Measurements from ENCODE around the gene TBX19. TPM values are rescaled to one million over a fixed set of nuclear protein-coding genes. Genes with fewer than 3 reads are reported as not detected.

The TBX19 gene
- total and polyA plus RNA-seq, 11 donors = 0.19 to 1.3 (median 0.33) TPM; not detected in 1

GRCh38 chr1:168324745-168325425 lies 44.2 kb downstream of the TBX19 start:
- Histone ChIP-seq H3K4me3 (no peak overlapping the region), H3K4me1 (peaks cover 0 to 12% (median 0%) of the 10 kb centered on the region in 12 donors), H3K27ac (no peak overlapping the region), H3K9me3 (peaks cover 0 to 5% (median 0%) of the 10 kb centered on the region in 12 donors), H3K36me3 (no peaks in the 10 kb centered on the region), H3K27me3 (no peaks in the 10 kb centered on the region)
- TF ChIP-seq, protein P1, sequence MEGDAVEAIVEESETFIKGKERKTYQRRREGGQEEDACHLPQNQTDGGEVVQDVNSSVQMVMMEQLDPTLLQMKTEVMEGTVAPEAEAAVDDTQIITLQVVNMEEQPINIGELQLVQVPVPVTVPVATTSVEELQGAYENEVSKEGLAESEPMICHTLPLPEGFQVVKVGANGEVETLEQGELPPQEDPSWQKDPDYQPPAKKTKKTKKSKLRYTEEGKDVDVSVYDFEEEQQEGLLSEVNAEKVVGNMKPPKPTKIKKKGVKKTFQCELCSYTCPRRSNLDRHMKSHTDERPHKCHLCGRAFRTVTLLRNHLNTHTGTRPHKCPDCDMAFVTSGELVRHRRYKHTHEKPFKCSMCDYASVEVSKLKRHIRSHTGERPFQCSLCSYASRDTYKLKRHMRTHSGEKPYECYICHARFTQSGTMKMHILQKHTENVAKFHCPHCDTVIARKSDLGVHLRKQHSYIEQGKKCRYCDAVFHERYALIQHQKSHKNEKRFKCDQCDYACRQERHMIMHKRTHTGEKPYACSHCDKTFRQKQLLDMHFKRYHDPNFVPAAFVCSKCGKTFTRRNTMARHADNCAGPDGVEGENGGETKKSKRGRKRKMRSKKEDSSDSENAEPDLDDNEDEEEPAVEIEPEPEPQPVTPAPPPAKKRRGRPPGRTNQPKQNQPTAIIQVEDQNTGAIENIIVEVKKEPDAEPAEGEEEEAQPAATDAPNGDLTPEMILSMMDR (IDR thresholded peaks at IDR 0.05) = no peak
- TF ChIP-seq POLR2A (IDR thresholded peaks at IDR 0.05) = no peak
- ATAC-seq = no peak
- intact Hi-C loops (cut with DNase I) = loop anchor here in 4 of 10 donors (5.0 to 10.0 kb wide), 3 partner anchors 220 to 233 kb away; no protein-coding TSS in a partner anchor
- WGBS, 4 donors = 93 to 97% (median 95%) methylated on average over 4 of the region's 4 CpGs
- DNase-seq = no peak

DNA sequence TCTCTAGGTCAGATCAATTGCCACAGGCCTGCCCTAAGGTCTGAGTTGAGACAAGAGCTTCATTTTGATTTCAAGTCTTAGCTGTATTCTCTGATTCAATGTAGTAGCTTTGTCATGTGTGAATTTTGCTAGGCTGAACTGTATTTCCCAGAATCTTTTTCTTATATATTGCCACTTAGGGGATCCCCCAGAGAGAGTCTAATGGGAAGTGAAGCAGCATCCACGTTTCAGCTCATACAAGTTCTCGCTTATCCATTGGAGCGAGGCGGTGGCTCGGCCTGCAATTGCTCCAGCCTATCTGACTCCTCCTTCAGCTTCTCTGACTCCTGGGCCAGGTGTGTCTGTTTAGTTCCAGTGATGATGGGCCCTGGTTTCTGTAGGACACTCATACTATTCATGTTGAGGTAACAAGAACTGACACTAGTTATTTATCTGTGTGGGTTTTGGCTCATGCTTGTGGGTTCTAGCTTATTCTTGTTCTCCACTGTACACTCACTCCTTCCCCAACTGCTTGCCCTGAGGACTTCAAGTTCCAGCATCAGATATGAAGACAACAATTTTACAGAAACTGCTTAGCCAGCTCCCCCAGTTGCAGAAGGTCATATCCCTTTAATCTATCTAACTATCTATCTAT lies 48.2 kb downstream of the TBX19 start:
- Histone ChIP-seq H3K27me3 (no peaks in the 10 kb centered on the region), H3K9me3 (peaks cover 0 to 5% (median 0%) of the 10 kb centered on the region in 12 donors), H3K4me3 (no peak overlapping the region), H3K4me1 (no peaks in the 10 kb centered on the region), H3K36me3 (no peaks in the 10 kb centered on the region), H3K27ac (no peak overlapping the region)
- intact Hi-C loops (cut with DNase I) = loop anchor here in 2 of 10 donors (10.0 kb wide), 2 partner anchors 224 to 234 kb away; no protein-coding TSS in a partner anchor
- WGBS, 4 donors = 87 to 94% (median 89%) methylated on average over 5 of the region's 5 CpGs
- DNase-seq (no peak), ATAC-seq (no peak)
- no peak for TF ChIP-seq POLR2A (IDR thresholded peaks at IDR 0.05)
- TF ChIP-seq, protein P1 (IDR thresholded peaks at IDR 0.05) = no peak

GRCh38 chr1:168330285-168330684 lies 49.6 kb downstream of the TBX19 start:
- intact Hi-C loops (cut with DNase I) = no loop called here
- no peak for TF ChIP-seq POLR2A (IDR thresholded peaks at IDR 0.05)
- TF ChIP-seq, protein P1 (IDR thresholded peaks at IDR 0.05) = no peak
- DNase-seq = no peak
- Histone ChIP-seq H3K36me3 (no peaks in the 10 kb centered on the region), H3K4me3 (no peak overlapping the region), H3K27ac (no peak overlapping the region), H3K27me3 (no peaks in the 10 kb centered on the region), H3K9me3 (no peaks in the 10 kb centered on the region), H3K4me1 (no peaks in the 10 kb centered on the region)
- no peak for ATAC-seq
- WGBS, 4 donors = 86 to 93% (median 88%) methylated on average over 3 of the region's 3 CpGs

DNA sequence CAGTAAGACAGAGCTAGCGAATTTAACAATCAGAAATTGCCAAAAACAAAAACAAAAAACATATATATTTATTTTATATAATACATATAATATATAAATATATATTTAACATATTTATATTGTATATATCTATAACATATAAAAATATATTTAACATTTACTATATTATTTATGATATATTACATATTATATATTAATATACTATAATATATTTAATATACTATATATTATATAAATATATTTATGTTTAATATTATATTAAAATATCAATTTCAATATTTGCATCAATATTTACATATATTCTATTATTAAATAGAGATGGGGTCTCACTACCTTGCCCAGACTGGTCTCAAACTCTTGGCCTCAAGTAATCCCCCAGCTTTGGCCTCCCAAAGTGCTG lies 50.9 kb downstream of the TBX19 start:
- intact Hi-C loops (cut with DNase I) = no loop called here
- TF ChIP-seq, protein P1 (IDR thresholded peaks at IDR 0.05) = no peak
- no peak for TF ChIP-seq POLR2A (IDR thresholded peaks at IDR 0.05)
- 94 to 98% (median 97%) methylated on average over 1 of the region's 1 CpG for WGBS, 4 donors

More for the DNA sequence above, 50.9 kb downstream of the TBX19 start:
- no peak overlapping the region for H3K4me3 ChIP-seq
- H3K27ac ChIP-seq = no peak overlapping the region
- no peaks in the 10 kb centered on the region for H3K36me3 ChIP-seq
- H3K9me3 ChIP-seq = no peaks in the 10 kb centered on the region
- no peak for DNase-seq
- no peak for ATAC-seq
- no peaks in the 10 kb centered on the region for H3K27me3 ChIP-seq
- no peaks in the 10 kb centered on the region for H3K4me1 ChIP-seq
